Neuronal stem cell (in vitro differentiated cells): ENCODE data around the gene CERS5.

Experiments
- DNase-seq: peaks from one replicate; pipeline ENCODE4 v3.0.0-alpha.2; 2013; ENCODE audit warnings: low spot score
- H2AFZ ChIP-seq: one replicate; pipeline ENCODE4 v1.6.1; 2013; ENCODE audit warnings: mild to moderate bottlenecking, low read length, inconsistent platforms
- H2AK5ac ChIP-seq: 2 replicates; pipeline ENCODE4 v1.6.1; 2013; ENCODE audit warnings: low read depth, mild to moderate bottlenecking, inconsistent platforms, low read length, moderate library complexity, mixed read lengths
- H2BK120ac ChIP-seq: 2 replicates; pipeline ENCODE4 v1.6.1; 2013; ENCODE audit warnings: low read depth, mild to moderate bottlenecking, inconsistent platforms, low read length, moderate library complexity, mixed read lengths
- H2BK12ac ChIP-seq: one replicate; pipeline ENCODE4 v1.6.1; 2013; ENCODE audit warnings: low read length, inconsistent platforms
- H2BK15ac ChIP-seq: 2 replicates; pipeline ENCODE4 v1.6.1; 2013; ENCODE audit warnings: mild to moderate bottlenecking, low read length, inconsistent platforms, mixed read lengths
- H2BK5ac ChIP-seq: one replicate; pipeline ENCODE4 v1.6.1; 2013; ENCODE audit warnings: inconsistent platforms, mild to moderate bottlenecking, low read length, moderate library complexity
- H3K14ac ChIP-seq: one replicate; pipeline ENCODE4 v1.6.1; 2013; ENCODE audit warnings: low read length, inconsistent platforms
- H3K18ac ChIP-seq: 2 replicates; pipeline ENCODE4 v1.6.1; 2013; ENCODE audit warnings: low read length, inconsistent platforms
- H3K23ac ChIP-seq: 2 replicates; pipeline ENCODE4 v1.6.1; 2013; ENCODE audit warnings: low read depth, mild to moderate bottlenecking, mixed read lengths, low read length, inconsistent platforms; ENCODE audit not compliant: poor library complexity
- H3K27ac ChIP-seq: replicated peaks from 3 replicates; pipeline ENCODE4 v1.5.1; 2013; ENCODE audit warnings: low read length, inconsistent platforms
- H3K27me3 ChIP-seq, 3 experiments: 2 replicates each; pipeline ENCODE4 v1.6.1; 2013; ENCODE audit warnings: low read length in 3 of 3, mild to moderate bottlenecking in 2 of 3, inconsistent platforms in 1 of 3, low read depth in 1 of 3, mixed read lengths in 1 of 3, moderate library complexity in 1 of 3; ENCODE audit not compliant: control insufficient read depth in 3 of 3, insufficient read depth in 3 of 3
- H3K36me3 ChIP-seq, 2 donors: replicated peaks in 1 of 2; 2 replicates each; pipeline ENCODE4 v1.6.1; 2013; ENCODE audit warnings: low read length in 2 of 2; ENCODE audit not compliant: control insufficient read depth in 2 of 2, insufficient read depth in 2 of 2
- H3K4ac ChIP-seq: 2 replicates; pipeline ENCODE4 v1.6.1; 2013; ENCODE audit warnings: inconsistent platforms, mild to moderate bottlenecking, low read length, moderate library complexity
- H3K4me1 ChIP-seq, 2 donors: 1 replicate in 1 of 2; 2 replicates in 1 of 2; pipeline ENCODE4 v1.6.1; 2013; ENCODE audit warnings: low read length in 2 of 2, low read depth in 1 of 2; ENCODE audit not compliant: control insufficient read depth in 2 of 2, insufficient read depth in 1 of 2
- H3K4me2 ChIP-seq: one replicate; pipeline ENCODE4 v1.6.1; 2013; ENCODE audit warnings: mild to moderate bottlenecking, low read length, inconsistent platforms; ENCODE audit not compliant: insufficient read depth, poor library complexity, severe bottlenecking
- H3K4me3 ChIP-seq, 2 donors: 2 replicates each; pipeline ENCODE4 v1.5.1; 2013; ENCODE audit warnings: low read length in 2 of 2, mild to moderate bottlenecking in 2 of 2, inconsistent platforms in 1 of 2, moderate library complexity in 1 of 2
- H3K79me1 ChIP-seq: one replicate; pipeline ENCODE4 v1.6.1; 2013; ENCODE audit warnings: low read depth, mild to moderate bottlenecking, inconsistent platforms, low read length, moderate library complexity
- H3K9ac ChIP-seq: one replicate; pipeline ENCODE4 v1.6.1; 2013; ENCODE audit warnings: mild to moderate bottlenecking, low read depth, low read length, inconsistent platforms; ENCODE audit not compliant: poor library complexity
- H3K9me3 ChIP-seq, 2 donors: replicated peaks in 1 of 2; 2 replicates each; pipeline versions ENCODE3 to v1.6.1; 2013; ENCODE audit warnings: low read length in 2 of 2, mild to moderate bottlenecking in 2 of 2, inconsistent platforms in 1 of 2, low read depth in 1 of 2, mixed read lengths in 1 of 2, moderate library complexity in 1 of 2; ENCODE audit not compliant: control insufficient read depth in 2 of 2, insufficient read depth in 1 of 2
- H4K8ac ChIP-seq: one replicate; pipeline ENCODE4 v1.6.1; 2013; ENCODE audit warnings: low read depth, mild to moderate bottlenecking, inconsistent platforms, low read length, moderate library complexity
- H4K91ac ChIP-seq: one replicate; pipeline ENCODE4 v1.6.1; 2013; ENCODE audit warnings: low read length, low read depth, mild to moderate bottlenecking, inconsistent platforms; ENCODE audit not compliant: poor library complexity
- WGBS, 2 donors: extraction: QIAGEN DNeasy Blood & Tissue Kit; methylation state at CpG; one replicate each; pipeline ENCODE4 v1.1.7; 2013; ENCODE audit warnings: missing lambda C conversion rate in 2 of 2, mixed read lengths in 1 of 2; ENCODE audit not compliant: insufficient read length in 2 of 2, insufficient replicate concordance in 1 of 2; ENCODE audit errors: extremely low coverage in 2 of 2; 5-methylcytosine and 5-hydroxymethylcytosine counted together

CERS5 gene

DNA sequence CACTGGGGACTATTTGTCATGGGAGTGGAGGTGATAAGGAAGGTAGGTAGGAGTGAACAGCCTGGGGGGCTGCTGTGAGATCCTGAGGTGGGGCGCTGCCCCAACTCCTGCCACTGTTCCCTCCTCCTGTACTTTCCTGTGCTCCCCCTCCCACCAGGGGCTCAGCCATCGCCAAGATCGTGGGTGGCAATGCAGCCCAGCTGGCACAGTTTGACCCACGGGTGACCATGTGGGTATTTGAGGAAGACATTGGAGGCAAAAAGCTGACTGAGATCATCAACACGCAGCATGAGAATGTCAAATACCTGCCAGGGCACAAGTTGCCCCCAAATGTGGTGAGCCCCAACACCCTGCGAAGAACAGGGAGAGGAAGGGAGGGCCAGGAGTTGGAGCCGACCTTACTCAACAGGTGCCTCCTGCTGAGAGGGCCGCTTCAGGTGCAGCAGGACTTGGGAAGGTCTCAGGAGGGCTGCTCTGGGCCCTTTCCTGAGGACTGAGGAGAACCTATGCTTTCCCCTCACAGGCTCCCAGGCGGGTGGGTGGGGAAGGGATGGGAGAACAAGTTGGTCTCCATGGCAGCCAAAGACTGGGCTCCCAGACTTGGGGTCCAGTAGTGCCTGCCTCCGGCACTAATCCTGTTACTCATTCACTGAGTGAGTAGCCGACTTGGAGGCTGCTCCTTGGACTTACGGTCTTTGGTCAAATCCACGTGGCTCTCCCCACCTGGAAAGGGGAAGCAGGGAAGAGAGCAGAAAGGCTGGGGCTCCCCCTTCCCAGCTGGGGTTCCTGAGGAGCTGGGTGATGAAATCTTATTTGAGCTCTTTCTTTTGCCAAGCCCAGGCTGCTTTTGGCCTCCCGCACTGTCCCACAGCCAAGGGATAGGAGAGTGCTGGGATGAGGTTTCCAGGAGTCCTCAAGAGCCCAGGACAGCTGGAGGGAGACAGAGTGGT is 62.5 kb downstream of the CERS5 start:
- peaks cover 4 to 11% of the 10 kb centered on the region in 2 donors for H3K4me1 ChIP-seq
- peaks cover 6 to 30% of the 10 kb centered on the region in 2 donors for H3K36me3 ChIP-seq
- peaks cover 0 to 1% of the 10 kb centered on the region in 2 donors for H3K9me3 ChIP-seq
- no peak overlapping the region for H3K4ac ChIP-seq
- no peak overlapping the region for H3K4me3 ChIP-seq
- H3K79me1 ChIP-seq = no peaks in the 10 kb centered on the region
- no peak overlapping the region for H2BK120ac ChIP-seq
- peak overlapping the region; percentile 20 for H2AK5ac ChIP-seq
- peak overlapping the region; percentile 67 for H3K14ac ChIP-seq
- no peaks in the 10 kb centered on the region for H3K27me3 ChIP-seq
- H2BK5ac ChIP-seq = no peak overlapping the region
- H4K8ac ChIP-seq = peak overlapping the region; percentile 84
- H2BK15ac ChIP-seq = no peak overlapping the region
- WGBS, 2 donors = no CpG with 5 or more reads among the region's 14 CpGs
- H3K9ac ChIP-seq = no peak overlapping the region
- H2AFZ ChIP-seq = no peak overlapping the region
- H3K27ac ChIP-seq = no peak overlapping the region
- DNase-seq = no peak
- H2BK12ac ChIP-seq = no peak overlapping the region
- peak overlapping the region; percentile 57 for H3K18ac ChIP-seq
- no peak overlapping the region for H3K4me2 ChIP-seq
- H3K23ac ChIP-seq = peak overlapping the region; percentile 47
- no peak overlapping the region for H4K91ac ChIP-seq

DNA sequence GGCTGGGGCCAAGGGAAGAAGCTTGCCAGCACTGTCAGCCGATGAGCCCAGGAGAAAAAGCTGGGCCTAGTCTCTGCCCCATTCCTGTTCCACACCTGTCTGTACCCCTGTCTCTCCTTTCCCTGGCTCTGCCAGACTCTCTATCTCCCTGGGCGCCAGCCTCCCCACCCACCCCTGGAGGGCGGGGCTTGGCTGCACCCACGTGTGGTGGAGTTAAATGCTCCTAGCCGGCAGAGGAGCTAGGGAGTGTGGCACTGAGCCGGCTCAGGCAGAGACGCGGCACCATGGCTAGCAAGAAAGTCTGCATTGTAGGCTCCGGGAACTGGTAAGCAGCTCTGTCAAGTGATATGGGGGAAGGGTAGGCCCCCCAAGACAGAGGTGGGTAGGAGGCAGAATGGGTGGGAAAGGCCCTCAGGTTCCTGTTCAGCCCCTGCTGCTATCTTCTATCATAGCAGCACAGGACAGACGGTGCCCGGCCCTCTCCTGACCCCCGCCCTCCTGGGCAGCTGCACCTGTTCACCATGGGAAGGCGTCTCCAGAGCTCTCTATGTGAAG is 63.3 kb downstream of the CERS5 start, which contains the start of gene GPD1:
Gene GPD1 (plus strand): TSS at position 242 of the 555 bp plus-strand sequence. CDS start 43 bp downstream, at position 285.
- H3K27ac ChIP-seq = no peak within 1 kb of the TSS

DNA sequence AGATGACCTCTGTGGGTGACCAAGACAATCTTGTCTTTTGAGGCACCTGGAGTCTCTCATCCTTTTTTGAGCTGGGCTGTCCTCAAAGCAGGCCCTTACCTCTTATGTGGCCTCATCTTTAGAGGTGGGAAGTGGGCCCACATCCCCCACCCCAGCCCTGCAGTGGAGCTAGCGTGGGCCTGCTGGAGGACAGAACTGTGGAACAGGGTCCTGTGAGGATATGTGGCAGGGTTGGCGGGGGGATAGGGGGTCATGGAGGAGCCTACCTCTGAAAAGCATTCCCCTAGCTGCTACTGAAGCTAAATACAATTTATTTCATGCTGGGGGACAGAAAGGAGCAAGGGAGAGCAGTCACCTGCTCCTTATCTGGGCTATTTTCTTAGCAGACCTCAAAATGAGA is 63.8 kb downstream of the CERS5 start:
- H3K4me3 ChIP-seq = no peak overlapping the region
- no peak overlapping the region for H2BK15ac ChIP-seq
- no peak overlapping the region for H2AK5ac ChIP-seq
- no peak overlapping the region for H2BK5ac ChIP-seq
- H3K27ac ChIP-seq = no peak overlapping the region
- WGBS, 2 donors = no CpG with 5 or more reads among the region's 2 CpGs
- no peak for DNase-seq
- no peak overlapping the region for H3K9ac ChIP-seq
- no peak overlapping the region for H2AFZ ChIP-seq
- peaks cover 0 to 1% of the 10 kb centered on the region in 2 donors for H3K9me3 ChIP-seq
- H3K18ac ChIP-seq = no peak overlapping the region
- H3K14ac ChIP-seq = no peak overlapping the region
- no peak overlapping the region for H3K23ac ChIP-seq
- H3K36me3 ChIP-seq = peaks cover 18 to 44% of the 10 kb centered on the region in 2 donors
- no peak overlapping the region for H3K4me2 ChIP-seq
- H4K8ac ChIP-seq = no peak overlapping the region
- no peaks in the 10 kb centered on the region for H3K27me3 ChIP-seq
- H2BK120ac ChIP-seq = no peak overlapping the region
- H2BK12ac ChIP-seq = no peak overlapping the region
- no peaks in the 10 kb centered on the region for H3K79me1 ChIP-seq
- H3K4me1 ChIP-seq = peaks cover 2 to 9% of the 10 kb centered on the region in 2 donors
- H4K91ac ChIP-seq = no peak overlapping the region
- H3K4ac ChIP-seq = no peak overlapping the region

More for the DNA sequence above, 63.3 kb downstream of the CERS5 start, which contains the start of gene GPD1:
- H2BK5ac ChIP-seq = no peak within 1 kb of the TSS
- H2AK5ac ChIP-seq = peak within 1 kb of the TSS; percentile 40
- peak within 1 kb of the TSS; percentile 67 for H3K14ac ChIP-seq
- H3K23ac ChIP-seq = peak within 1 kb of the TSS; percentile 47
- no peak within 1 kb of the TSS for H2BK15ac ChIP-seq
- H3K4me2 ChIP-seq = no peak within 1 kb of the TSS
- no peak within 1 kb of the TSS for H3K4me3 ChIP-seq
- no peak within 1 kb of the TSS for H4K91ac ChIP-seq
- peaks cover 2 to 9% of the 10 kb centered on the region in 2 donors for H3K4me1 ChIP-seq
- no peak within 1 kb of the TSS for H2AFZ ChIP-seq
- H3K9me3 ChIP-seq = peaks cover 0 to 1% of the 10 kb centered on the region in 2 donors
- H3K27me3 ChIP-seq = no peaks in the 10 kb centered on the region
- no peak within 1 kb of the TSS for H3K4ac ChIP-seq
- peak within 1 kb of the TSS; percentile 57 for H3K18ac ChIP-seq
- H3K36me3 ChIP-seq = peaks cover 14 to 39% of the 10 kb centered on the region in 2 donors
- no peak within 1 kb of the TSS for H2BK12ac ChIP-seq
- DNase-seq = no peak
- peak within 1 kb of the TSS; percentile 84 for H4K8ac ChIP-seq
- H2BK120ac ChIP-seq = no peak within 1 kb of the TSS
- WGBS, 2 donors = no CpG with 5 or more reads among the region's 13 CpGs
- peak within 1 kb of the TSS; percentile 14 for H3K9ac ChIP-seq
- no peaks in the 10 kb centered on the region for H3K79me1 ChIP-seq
